Skeletal muscle tissue (tissue), 4 donors: ENCODE data around the gene TLE4. TPM values are rescaled to one million over a fixed set of nuclear protein-coding genes. Genes with fewer than 3 reads are reported as not detected.

Experiments used
- H3K27ac ChIP-seq: one replicate; pipeline ENCODE4 v1.7.0; 2013; ENCODE audit warnings: mild to moderate bottlenecking, low read depth, low read length, inconsistent platforms
- H3K27me3 ChIP-seq, 3 donors: one replicate each; pipeline ENCODE4 v1.7.0; 2013; ENCODE audit warnings: low read length in 3 of 3; ENCODE audit not compliant: control insufficient read depth in 3 of 3, insufficient read depth in 3 of 3
- H3K36me3 ChIP-seq, 3 donors: one replicate each; pipeline ENCODE4 v1.7.0; 2013; ENCODE audit warnings: low read length in 3 of 3; ENCODE audit not compliant: control insufficient read depth in 3 of 3, insufficient read depth in 3 of 3
- H3K4me1 ChIP-seq, 3 donors: one replicate each; pipeline ENCODE4 v1.7.0; 2013; ENCODE audit warnings: low read length in 3 of 3, mild to moderate bottlenecking in 3 of 3; ENCODE audit not compliant: control insufficient read depth in 3 of 3, insufficient read depth in 3 of 3
- H3K4me3 ChIP-seq, 3 donors: one replicate each; pipeline ENCODE4 v1.7.0; 2013; ENCODE audit warnings: low read length in 3 of 3
- H3K9ac ChIP-seq, 3 donors: one replicate each; pipeline ENCODE4 v1.7.0; 2013; ENCODE audit warnings: low read length in 3 of 3, mild to moderate bottlenecking in 3 of 3, moderate library complexity in 2 of 3, low read depth in 1 of 3
- H3K9me3 ChIP-seq, 3 donors: one replicate each; pipeline ENCODE4 v1.7.0; 2013; ENCODE audit warnings: low read length in 3 of 3; ENCODE audit not compliant: control insufficient read depth in 3 of 3
- total RNA-seq: library from RNA; depleted of rRNA; stranded (reverse); fragments of >200 nt; gene quantifications from one replicate; pipeline ENCODE4 v1.2.3, GENCODE V29; 2014
- donor health status: Osteomylitis.

TLE4 gene
- total RNA-seq, 1 donor from 2014 or later, result 14.6 TPM

- Histone ChIP-seq H3K27ac (no peak overlapping the region), H3K36me3 (peaks cover 4 to 8% (median 5%) of the 10 kb centered on the region in 3 donors), H3K9ac (no peak overlapping the region), H3K4me1 (peaks cover 0 to 9% (median 2%) of the 10 kb centered on the region in 3 donors), H3K9me3 (no peaks in the 10 kb centered on the region), H3K4me3 (no peak overlapping the region), H3K27me3 (no peaks in the 10 kb centered on the region)
Measured at GRCh38 chr9:79660615-79661014, 88.8 kb downstream of the TLE4 start.

GRCh38 chr9:79661279-79661678 is 89.5 kb downstream of the TLE4 start:
- Histone ChIP-seq H3K4me1 (peaks cover 0 to 9% (median 2%) of the 10 kb centered on the region in 3 donors), H3K27me3 (no peaks in the 10 kb centered on the region), H3K27ac (no peak overlapping the region), H3K9me3 (no peaks in the 10 kb centered on the region), H3K4me3 (no peak overlapping the region), H3K9ac (no peak overlapping the region), H3K36me3 (peaks cover 4 to 8% (median 5%) of the 10 kb centered on the region in 3 donors)

GRCh38 chr9:79661886-79662536 is 90.2 kb downstream of the TLE4 start:
- no peak overlapping the region for H3K4me3 ChIP-seq
- H3K9me3 ChIP-seq, result no peaks in the 10 kb centered on the region
- H3K36me3 ChIP-seq, result peaks cover 3 to 5% (median 3%) of the 10 kb centered on the region in 3 donors
- peak overlapping the region; percentile 6 for H3K27ac ChIP-seq
- no peaks in the 10 kb centered on the region for H3K27me3 ChIP-seq
- peaks cover 0 to 9% (median 3%) of the 10 kb centered on the region in 3 donors for H3K4me1 ChIP-seq
- H3K9ac ChIP-seq, result no peak overlapping the region

GRCh38 chr9:79662537-79662956 is 90.8 kb downstream of the TLE4 start:
- Histone ChIP-seq H3K9ac (no peak overlapping the region), H3K9me3 (no peaks in the 10 kb centered on the region), H3K4me1 (peaks cover 0 to 9% (median 4%) of the 10 kb centered on the region in 3 donors), H3K27me3 (no peaks in the 10 kb centered on the region), H3K4me3 (no peak overlapping the region), H3K36me3 (peaks cover 0 to under 1% (median 0%) of the 10 kb centered on the region in 3 donors), H3K27ac (no peak overlapping the region)

GRCh38 chr9:79663300-79663699 is 91.5 kb downstream of the TLE4 start:
- Histone ChIP-seq H3K9me3 (no peaks in the 10 kb centered on the region), H3K27me3 (no peaks in the 10 kb centered on the region), H3K27ac (no peak overlapping the region), H3K9ac (no peak overlapping the region), H3K36me3 (no peaks in the 10 kb centered on the region), H3K4me3 (peak overlapping the region in 1 of 3 donors; percentile 7), H3K4me1 (peaks cover 4 to 9% (median 5%) of the 10 kb centered on the region in 3 donors)

GRCh38 chr9:79663878-79664277 is 92.1 kb downstream of the TLE4 start:
- H3K4me3 ChIP-seq, result peak overlapping the region in 1 of 3 donors; percentile 4

GRCh38 chr9:79664375-79664831 is 92.6 kb downstream of the TLE4 start:
- no peaks in the 10 kb centered on the region for H3K27me3 ChIP-seq
- no peak overlapping the region for H3K9ac ChIP-seq
- H3K36me3 ChIP-seq, result no peaks in the 10 kb centered on the region
- no peaks in the 10 kb centered on the region for H3K9me3 ChIP-seq
- no peak overlapping the region for H3K27ac ChIP-seq
- H3K4me3 ChIP-seq, result no peak overlapping the region
- peaks cover 4 to 15% (median 5%) of the 10 kb centered on the region in 3 donors for H3K4me1 ChIP-seq

More at GRCh38 chr9:79663878-79664277, 92.1 kb downstream of the TLE4 start:
- Histone ChIP-seq H3K9me3 (no peaks in the 10 kb centered on the region), H3K9ac (no peak overlapping the region), H3K36me3 (no peaks in the 10 kb centered on the region), H3K27me3 (no peaks in the 10 kb centered on the region), H3K4me1 (peaks cover 4 to 14% (median 5%) of the 10 kb centered on the region in 3 donors), H3K27ac (no peak overlapping the region)

GRCh38 chr9:79665369-79665768 is 93.6 kb downstream of the TLE4 start:
- no peaks in the 10 kb centered on the region for H3K36me3 ChIP-seq
- H3K4me3 ChIP-seq, result no peak overlapping the region
- peaks cover 4 to 15% (median 5%) of the 10 kb centered on the region in 3 donors for H3K4me1 ChIP-seq
- no peak overlapping the region for H3K27ac ChIP-seq
- H3K9me3 ChIP-seq, result no peaks in the 10 kb centered on the region
- H3K27me3 ChIP-seq, result no peaks in the 10 kb centered on the region
- no peak overlapping the region for H3K9ac ChIP-seq

- Histone ChIP-seq H3K27me3 (no peaks in the 10 kb centered on the region), H3K4me1 (peaks cover 4 to 15% (median 5%) of the 10 kb centered on the region in 3 donors), H3K27ac (no peak overlapping the region)
Measured at GRCh38 chr9:79665931-79666330, 94.2 kb downstream of the TLE4 start.

GRCh38 chr9:79667120-79667519 is 95.4 kb downstream of the TLE4 start:
- Histone ChIP-seq H3K27me3 (no peaks in the 10 kb centered on the region), H3K9me3 (no peaks in the 10 kb centered on the region), H3K4me1 (peaks cover 4 to 15% (median 5%) of the 10 kb centered on the region in 3 donors), H3K4me3 (no peak overlapping the region), H3K36me3 (no peaks in the 10 kb centered on the region), H3K27ac (no peak overlapping the region), H3K9ac (no peak overlapping the region)

More at GRCh38 chr9:79665931-79666330, 94.2 kb downstream of the TLE4 start:
- Histone ChIP-seq H3K9ac (no peak overlapping the region), H3K4me3 (no peak overlapping the region), H3K9me3 (no peaks in the 10 kb centered on the region), H3K36me3 (no peaks in the 10 kb centered on the region)
